H9 (cell line): ENCODE measurements around the gene BACH2. TPM values are rescaled to one million over a fixed set of nuclear protein-coding genes. Genes with fewer than 3 reads are reported as not detected.

ENCODE experiments used
- DNase-seq: peaks from one replicate; pipeline ENCODE4 v3.0.0-alpha.2; 2017
- H2AFZ ChIP-seq: one replicate; pipeline ENCODE4 v1.6.1; 2013; ENCODE audit warnings: mild to moderate bottlenecking, low read length, control low read depth, moderate library complexity
- H2AK5ac ChIP-seq: 2 replicates; pipeline ENCODE4 v1.6.1; 2013; ENCODE audit warnings: low read length, control low read depth, mixed read lengths; ENCODE audit not compliant: insufficient read length
- H2BK120ac ChIP-seq: one replicate; pipeline ENCODE4 v1.6.1; 2013; ENCODE audit warnings: low read depth, mild to moderate bottlenecking, low read length, control low read depth, inconsistent platforms; ENCODE audit not compliant: poor library complexity, severe bottlenecking
- H2BK12ac ChIP-seq: 2 replicates; pipeline ENCODE4 v1.6.1; 2013; ENCODE audit warnings: low read length, control low read depth, mixed read lengths, low read depth; ENCODE audit not compliant: insufficient read length
- H2BK15ac ChIP-seq: 2 replicates; pipeline ENCODE4 v1.6.1; 2013; ENCODE audit warnings: low read depth, low read length, control low read depth
- H2BK20ac ChIP-seq: one replicate; pipeline ENCODE4 v1.6.1; 2013; ENCODE audit warnings: low read depth, mild to moderate bottlenecking, low read length, control low read depth, inconsistent platforms; ENCODE audit not compliant: poor library complexity, severe bottlenecking
- H2BK5ac ChIP-seq: 2 replicates; pipeline ENCODE4 v1.6.1; 2013; ENCODE audit warnings: low read length, control low read depth, mixed read lengths; ENCODE audit not compliant: insufficient read length
- H3K14ac ChIP-seq: 2 replicates; pipeline ENCODE4 v1.6.1; 2013; ENCODE audit warnings: low read length, control low read depth; ENCODE audit not compliant: insufficient read depth
- H3K18ac ChIP-seq: 2 replicates; pipeline ENCODE4 v1.6.1; 2013; ENCODE audit warnings: low read depth, mild to moderate bottlenecking, mixed read lengths, low read length, control low read depth; ENCODE audit not compliant: insufficient read length
- H3K23ac ChIP-seq: 2 replicates; pipeline ENCODE4 v1.6.1; 2013; ENCODE audit warnings: low read length, control low read depth, mixed read lengths, low read depth; ENCODE audit not compliant: insufficient read length
- H3K23me2 ChIP-seq: 2 replicates; pipeline ENCODE4 v1.6.1; 2013; ENCODE audit warnings: low read depth, mild to moderate bottlenecking, mixed read lengths, low read length, control low read depth; ENCODE audit not compliant: insufficient read length, poor library complexity, severe bottlenecking
- H3K27ac ChIP-seq: 2 replicates; pipeline ENCODE4 v1.5.1; 2013; ENCODE audit warnings: low read length, control low read depth, mixed read lengths, low read depth; ENCODE audit not compliant: insufficient read length
- H3K27me3 ChIP-seq: 2 replicates; pipeline ENCODE4 v1.6.1; 2013; ENCODE audit warnings: low read length, control low read depth, inconsistent platforms; ENCODE audit not compliant: insufficient read depth
- H3K4ac ChIP-seq: 2 replicates; pipeline ENCODE4 v1.6.1; 2013; ENCODE audit warnings: low read depth, mild to moderate bottlenecking, control low read depth, inconsistent platforms, low read length, moderate library complexity
- H3K4me1 ChIP-seq: 2 replicates; pipeline ENCODE4 v1.6.1; 2013; ENCODE audit warnings: low read length, control low read depth, inconsistent platforms; ENCODE audit not compliant: insufficient read depth
- H3K4me2 ChIP-seq: 2 replicates; pipeline ENCODE4 v1.6.1; 2013; ENCODE audit warnings: low read length, control low read depth, mixed read lengths; ENCODE audit not compliant: insufficient read length, insufficient read depth
- H3K56ac ChIP-seq: 2 replicates; pipeline ENCODE4 v1.6.1; 2013; ENCODE audit warnings: low read depth, mild to moderate bottlenecking, mixed read lengths, low read length, control low read depth; ENCODE audit not compliant: insufficient read length
- H3K79me1 ChIP-seq: 2 replicates; pipeline ENCODE4 v1.6.1; 2013; ENCODE audit warnings: low read depth, mild to moderate bottlenecking, moderate library complexity, low read length, control low read depth, inconsistent platforms; ENCODE audit not compliant: insufficient read depth, poor library complexity, severe bottlenecking
- H3K79me2 ChIP-seq: 2 replicates; pipeline ENCODE4 v1.6.1; 2013; ENCODE audit warnings: low read length, control low read depth, inconsistent platforms; ENCODE audit not compliant: insufficient read depth
- H3K9ac ChIP-seq: 2 replicates; pipeline ENCODE4 v1.6.1; 2013; ENCODE audit warnings: low read length, control low read depth, mixed read lengths; ENCODE audit not compliant: insufficient read length; ENCODE audit errors: extremely low read depth
- H3K9me3 ChIP-seq: one replicate; pipeline ENCODE4 v1.6.1; 2013; ENCODE audit warnings: low read depth, low read length, inconsistent platforms; ENCODE audit not compliant: control insufficient read depth
- H3T11ph ChIP-seq: one replicate; pipeline ENCODE4 v1.6.1; 2013; ENCODE audit warnings: mild to moderate bottlenecking, low read length, control low read depth, inconsistent platforms
- H4K20me1 ChIP-seq: one replicate; pipeline ENCODE4 v1.6.1; 2013; ENCODE audit not compliant: control insufficient read depth, insufficient read length, insufficient read depth
- H4K5ac ChIP-seq: 2 replicates; pipeline ENCODE4 v1.6.1; 2013; ENCODE audit warnings: low read depth, mild to moderate bottlenecking, mixed read lengths, low read length, control low read depth; ENCODE audit not compliant: insufficient read length
- H4K8ac ChIP-seq: replicated peaks from 2 replicates; pipeline ENCODE4 v1.6.1; 2013; ENCODE audit warnings: low read length, control low read depth, mixed read lengths, low read depth; ENCODE audit not compliant: insufficient read length
- H4K91ac ChIP-seq: 2 replicates; pipeline ENCODE4 v1.6.1; 2013; ENCODE audit warnings: low read depth, mild to moderate bottlenecking, moderate library complexity, mixed read lengths, low read length, control low read depth; ENCODE audit not compliant: insufficient read length
- H3K27ac Mint-ChIP-seq, 3 experiments: 2 replicates in 2 of 3; 3 replicates in 1 of 3; pipeline ENCODE4 v1.8.0; 2020 to 2021; ENCODE audit warnings: mixed read lengths in 3 of 3, mild to moderate bottlenecking in 1 of 3, moderate library complexity in 1 of 3
- H3K27me3 Mint-ChIP-seq: 2 replicates; pipeline ENCODE4 v1.8.0; 2021; ENCODE audit warnings: low read depth, mild to moderate bottlenecking, moderate library complexity, mixed read lengths
- H3K36me3 Mint-ChIP-seq, 3 experiments: 2 replicates in 2 of 3; 3 replicates in 1 of 3; pipeline ENCODE4 v1.8.0; 2020 to 2021; ENCODE audit warnings: low read depth in 3 of 3, mixed read lengths in 3 of 3; ENCODE audit not compliant: insufficient read depth in 1 of 3
- H3K4me1 Mint-ChIP-seq, 2 experiments: 2 replicates each; pipeline ENCODE4 v1.8.0; 2020; ENCODE audit warnings: mixed read lengths in 2 of 2
- H3K4me3 Mint-ChIP-seq, 2 experiments: 2 replicates in 1 of 2; 3 replicates in 1 of 2; pipeline ENCODE4 v1.8.0; 2020 to 2021; ENCODE audit warnings: mild to moderate bottlenecking in 2 of 2, mixed read lengths in 2 of 2, moderate library complexity in 1 of 2
- H3K9me3 Mint-ChIP-seq, 2 experiments: 2 replicates in 1 of 2; 3 replicates in 1 of 2; pipeline ENCODE4 v1.8.0; 2020; ENCODE audit warnings: mild to moderate bottlenecking in 2 of 2, mixed read lengths in 2 of 2, moderate library complexity in 1 of 2
- CTCF ChIP-seq: fragments of 200-600 bp; sonication (generic); conservative IDR thresholded peaks from 3 replicates; pipeline ENCODE4 v1.8.0; 2021; ENCODE audit warnings: antibody characterized with exemption, mild to moderate bottlenecking
- WGBS: extraction: QIAGEN DNeasy Blood & Tissue Kit; methylation state at CpG from one replicate; pipeline ENCODE4 v1.1.7; 2013; ENCODE audit warnings: missing lambda C conversion rate, low lambda C conversion rate, mixed read lengths; ENCODE audit not compliant: insufficient read length; ENCODE audit errors: extremely low coverage; 5-methylcytosine and 5-hydroxymethylcytosine counted together
- total RNA-seq: library from RNA; stranded (reverse); gene quantifications from 2 replicates; pipeline ENCODE4 v1.2.1, GENCODE V29; 2021

Gene BACH2
- total RNA-seq, 1 experiment from 2014 or later = 2.0 TPM

- no peak overlapping the region for H4K5ac ChIP-seq
These were observed 292.7 kb downstream of the BACH2 start for GRCh38 chr6:90003941-90004340.

More at GRCh38 chr6:90003941-90004340, 292.7 kb downstream of the BACH2 start:
- Histone ChIP-seq H2BK20ac (no peak overlapping the region), H3K14ac (no peak overlapping the region), H3K23ac (no peak overlapping the region), H3T11ph (no peak overlapping the region), H2AFZ (no peak overlapping the region), H3K9me3 (no peaks in the 10 kb centered on the region), H2BK15ac (no peak overlapping the region), H4K91ac (no peak overlapping the region), H3K79me1 (no peaks in the 10 kb centered on the region), H3K4ac (no peak overlapping the region), H2BK120ac (no peak overlapping the region), H3K9ac (no peak overlapping the region), H2AK5ac (no peak overlapping the region), H3K56ac (no peak overlapping the region), H3K4me2 (no peak overlapping the region), H2BK5ac (no peak overlapping the region), H4K20me1 (no peaks in the 10 kb centered on the region), H3K4me1 (no peaks in the 10 kb centered on the region), H3K18ac (no peak overlapping the region), H4K8ac (no peak overlapping the region), H3K79me2 (no peaks in the 10 kb centered on the region), H3K23me2 (no peaks in the 10 kb centered on the region), H2BK12ac (no peak overlapping the region), H3K27ac (no peak overlapping the region), H3K27me3 (no peaks in the 10 kb centered on the region)
- DNase-seq = no peak
- no peak overlapping the region for H3K4me3 Mint-ChIP-seq
- TF ChIP-seq CTCF = no peak
- no peaks in the 10 kb centered on the region for H3K27me3 Mint-ChIP-seq
- H3K4me1 Mint-ChIP-seq = peaks cover 13 to 14% of the 10 kb centered on the region in 2 experiments
- H3K36me3 Mint-ChIP-seq = no peaks in the 10 kb centered on the region
- no CpG with 5 or more reads among the region's 2 CpGs for WGBS
- H3K27ac Mint-ChIP-seq = no peak overlapping the region
- no peaks in the 10 kb centered on the region for H3K9me3 Mint-ChIP-seq
